Activated naive CD4-positive, alpha-beta T cell treated with anti-CD3 and anti-CD28 coated beads, Interleukin-2, amount 10 ng/mL, durations not matched to agents 7 days and 5 days (primary cell): ENCODE measurements around the gene GRM8.

Source experiments
- CTCF ChIA-PET: fragments of 350-600 bp; sonication (Branson Sonifier 250); formaldehyde crosslinking; loops from one replicate; lab custom pipeline; 2021; ENCODE audit warnings: antibody characterized with exemption; lab: Charles Lee
- DNase-seq: peaks from one replicate; pipeline ENCODE4 v3.0.0-alpha.2; 2020
- H3K27ac Mint-ChIP-seq: one replicate; pipeline ENCODE4 v1.8.0; 2021; ENCODE audit warnings: mild to moderate bottlenecking, moderate library complexity, mixed read lengths
- H3K27me3 Mint-ChIP-seq: one replicate; pipeline ENCODE4 v1.8.0; 2021; ENCODE audit warnings: mild to moderate bottlenecking, mixed read lengths
- H3K36me3 Mint-ChIP-seq: one replicate; pipeline ENCODE4 v1.8.0; 2021; ENCODE audit warnings: mixed read lengths
- H3K4me1 Mint-ChIP-seq: one replicate; pipeline ENCODE4 v1.8.0; 2021; ENCODE audit warnings: mixed read lengths
- H3K4me3 Mint-ChIP-seq: one replicate; pipeline ENCODE4 v1.8.0; 2021; ENCODE audit warnings: mild to moderate bottlenecking, moderate library complexity, mixed read lengths
- H3K9me3 Mint-ChIP-seq: one replicate; pipeline ENCODE4 v1.8.0; 2021; ENCODE audit warnings: mixed read lengths

GRM8 gene

GRCh38 chr7:126657137-126657536, 595.6 kb downstream of the GRM8 start:
- no peaks in the 10 kb centered on the region for H3K4me1 Mint-ChIP-seq
- H3K4me3 Mint-ChIP-seq, result no peak overlapping the region
- no peak for DNase-seq
- H3K27me3 Mint-ChIP-seq, result no peaks in the 10 kb centered on the region
- CTCF ChIA-PET, result no interaction called here
- peaks cover 2% of the 10 kb centered on the region for H3K9me3 Mint-ChIP-seq
- H3K36me3 Mint-ChIP-seq, result no peaks in the 10 kb centered on the region
- no peak overlapping the region for H3K27ac Mint-ChIP-seq

- no peak for DNase-seq
- peaks cover 2% of the 10 kb centered on the region for H3K9me3 Mint-ChIP-seq
- no peaks in the 10 kb centered on the region for H3K36me3 Mint-ChIP-seq
- H3K4me3 Mint-ChIP-seq, result no peak overlapping the region
- no peaks in the 10 kb centered on the region for H3K27me3 Mint-ChIP-seq
- H3K4me1 Mint-ChIP-seq, result no peaks in the 10 kb centered on the region
- CTCF ChIA-PET, result no interaction called here
- no peak overlapping the region for H3K27ac Mint-ChIP-seq
Measured at GRCh38 chr7:126656165-126656564, 596.6 kb downstream of the GRM8 start.

GRCh38 chr7:126637538-126637937, 615.2 kb downstream of the GRM8 start:
- CTCF ChIA-PET, result interaction anchor here (0.6 kb wide), 1 partner anchor 562 kb away, joined by 3 read pairs; no protein-coding TSS in a partner anchor
- no peaks in the 10 kb centered on the region for H3K27me3 Mint-ChIP-seq
- H3K36me3 Mint-ChIP-seq, result no peaks in the 10 kb centered on the region
- H3K4me1 Mint-ChIP-seq, result no peaks in the 10 kb centered on the region
- H3K4me3 Mint-ChIP-seq, result no peak overlapping the region
- no peak for DNase-seq
- H3K9me3 Mint-ChIP-seq, result peaks cover 3% of the 10 kb centered on the region
- no peak overlapping the region for H3K27ac Mint-ChIP-seq

- Mint-ChIP-seq H3K9me3 (peaks cover 4% of the 10 kb centered on the region), H3K4me1 (no peaks in the 10 kb centered on the region), H3K36me3 (no peaks in the 10 kb centered on the region), H3K4me3 (no peak overlapping the region), H3K27me3 (no peaks in the 10 kb centered on the region), H3K27ac (no peak overlapping the region)
- no peak for DNase-seq
- CTCF ChIA-PET, result no interaction called here
Measured at GRCh38 chr7:126635545-126635944, 617.2 kb downstream of the GRM8 start.

- no peak for DNase-seq
- Mint-ChIP-seq H3K27ac (no peak overlapping the region), H3K27me3 (no peaks in the 10 kb centered on the region), H3K4me1 (no peaks in the 10 kb centered on the region), H3K36me3 (no peaks in the 10 kb centered on the region), H3K4me3 (no peak overlapping the region), H3K9me3 (no peaks in the 10 kb centered on the region)
- CTCF ChIA-PET, result no interaction called here
Measured at GRCh38 chr7:126608339-126608776, 644.4 kb downstream of the GRM8 start.

- H3K27ac Mint-ChIP-seq, result no peak overlapping the region
- H3K36me3 Mint-ChIP-seq, result no peaks in the 10 kb centered on the region
- H3K4me3 Mint-ChIP-seq, result no peak overlapping the region
- CTCF ChIA-PET, result no interaction called here
- H3K27me3 Mint-ChIP-seq, result no peaks in the 10 kb centered on the region
- H3K9me3 Mint-ChIP-seq, result no peaks in the 10 kb centered on the region
- no peaks in the 10 kb centered on the region for H3K4me1 Mint-ChIP-seq
- no peak for DNase-seq
Measured at GRCh38 chr7:126606331-126606730, 646.4 kb downstream of the GRM8 start.

GRCh38 chr7:126605553-126605952, 647.2 kb downstream of the GRM8 start:
- CTCF ChIA-PET, result no interaction called here
- no peak for DNase-seq
- no peaks in the 10 kb centered on the region for H3K27me3 Mint-ChIP-seq
- no peak overlapping the region for H3K27ac Mint-ChIP-seq
- no peak overlapping the region for H3K4me3 Mint-ChIP-seq
- H3K9me3 Mint-ChIP-seq, result no peaks in the 10 kb centered on the region
- no peaks in the 10 kb centered on the region for H3K4me1 Mint-ChIP-seq
- H3K36me3 Mint-ChIP-seq, result no peaks in the 10 kb centered on the region

- CTCF ChIA-PET, result no interaction called here
- Mint-ChIP-seq H3K4me1 (no peaks in the 10 kb centered on the region), H3K27me3 (no peaks in the 10 kb centered on the region), H3K4me3 (no peak overlapping the region), H3K36me3 (no peaks in the 10 kb centered on the region), H3K27ac (no peak overlapping the region), H3K9me3 (no peaks in the 10 kb centered on the region)
- DNase-seq, result no peak
Measured at GRCh38 chr7:126605056-126605455, 647.7 kb downstream of the GRM8 start.

- peaks cover 5% of the 10 kb centered on the region for H3K9me3 Mint-ChIP-seq
- no peaks in the 10 kb centered on the region for H3K36me3 Mint-ChIP-seq
- H3K27ac Mint-ChIP-seq, result no peak overlapping the region
- no peak overlapping the region for H3K4me3 Mint-ChIP-seq
- CTCF ChIA-PET, result no interaction called here
- no peak for DNase-seq
- H3K27me3 Mint-ChIP-seq, result no peaks in the 10 kb centered on the region
- H3K4me1 Mint-ChIP-seq, result no peaks in the 10 kb centered on the region
Measured at GRCh38 chr7:126589068-126589684, 663.6 kb downstream of the GRM8 start.

- H3K4me1 Mint-ChIP-seq, result no peaks in the 10 kb centered on the region
- CTCF ChIA-PET, result no interaction called here
- H3K27ac Mint-ChIP-seq, result no peak overlapping the region
- no peaks in the 10 kb centered on the region for H3K27me3 Mint-ChIP-seq
- H3K9me3 Mint-ChIP-seq, result no peaks in the 10 kb centered on the region
- no peak for DNase-seq
- H3K36me3 Mint-ChIP-seq, result no peaks in the 10 kb centered on the region
- no peak overlapping the region for H3K4me3 Mint-ChIP-seq
Measured at GRCh38 chr7:126578338-126578737, 674.4 kb downstream of the GRM8 start.

- H3K27me3 Mint-ChIP-seq, result no peaks in the 10 kb centered on the region
- no peak overlapping the region for H3K27ac Mint-ChIP-seq
- peaks cover 2% of the 10 kb centered on the region for H3K9me3 Mint-ChIP-seq
- no peaks in the 10 kb centered on the region for H3K36me3 Mint-ChIP-seq
- no peak for DNase-seq
- H3K4me1 Mint-ChIP-seq, result no peaks in the 10 kb centered on the region
- H3K4me3 Mint-ChIP-seq, result no peak overlapping the region
- CTCF ChIA-PET, result no interaction called here
Measured at GRCh38 chr7:126574276-126575250, 678.2 kb downstream of the GRM8 start.

GRCh38 chr7:126570845-126571244, 681.9 kb downstream of the GRM8 start:
- no peaks in the 10 kb centered on the region for H3K4me1 Mint-ChIP-seq
- H3K27me3 Mint-ChIP-seq, result no peaks in the 10 kb centered on the region
- CTCF ChIA-PET, result no interaction called here

GRCh38 chr7:126569402-126569801, 683.3 kb downstream of the GRM8 start:
- CTCF ChIA-PET, result no interaction called here
- no peak overlapping the region for H3K4me3 Mint-ChIP-seq
- H3K4me1 Mint-ChIP-seq, result no peaks in the 10 kb centered on the region
- peaks cover 2% of the 10 kb centered on the region for H3K9me3 Mint-ChIP-seq
- no peak for DNase-seq
- no peaks in the 10 kb centered on the region for H3K27me3 Mint-ChIP-seq
- no peak overlapping the region for H3K27ac Mint-ChIP-seq
- no peaks in the 10 kb centered on the region for H3K36me3 Mint-ChIP-seq

More at GRCh38 chr7:126570845-126571244, 681.9 kb downstream of the GRM8 start:
- DNase-seq, result no peak
- Mint-ChIP-seq H3K36me3 (no peaks in the 10 kb centered on the region), H3K27ac (no peak overlapping the region), H3K4me3 (no peak overlapping the region), H3K9me3 (peaks cover 2% of the 10 kb centered on the region)

GRCh38 chr7:126557271-126557670, 695.5 kb downstream of the GRM8 start:
- no peaks in the 10 kb centered on the region for H3K4me1 Mint-ChIP-seq
- no peak for DNase-seq
- no peaks in the 10 kb centered on the region for H3K9me3 Mint-ChIP-seq
- no peaks in the 10 kb centered on the region for H3K36me3 Mint-ChIP-seq
- CTCF ChIA-PET, result interaction anchor here (0.6 kb wide), 1 partner anchor 9 kb away, joined by 3 read pairs; no protein-coding TSS in a partner anchor
- no peak overlapping the region for H3K4me3 Mint-ChIP-seq
- no peaks in the 10 kb centered on the region for H3K27me3 Mint-ChIP-seq
- H3K27ac Mint-ChIP-seq, result no peak overlapping the region

GRCh38 chr7:126541406-126541805, 711.3 kb downstream of the GRM8 start:
- Mint-ChIP-seq H3K9me3 (peaks cover 3% of the 10 kb centered on the region), H3K4me1 (no peaks in the 10 kb centered on the region), H3K27ac (no peak overlapping the region), H3K27me3 (no peaks in the 10 kb centered on the region), H3K4me3 (no peak overlapping the region), H3K36me3 (no peaks in the 10 kb centered on the region)
- CTCF ChIA-PET, result no interaction called here
- DNase-seq, result no peak
